HL-60 (cell line): ENCODE measurements around the gene CDK8.
"Not testable (repeated sequence)": the region's sequence is repeated elsewhere in the genome, so short reads cannot be mapped to it uniquely, and the experiment has no call there.

Source experiments
- DNase-seq, 2 experiments: peaks; one replicate each; pipeline ENCODE4 v3.0.0-alpha.2; 2010 to 2020; ENCODE audit warnings: low read depth in 1 of 2, low spot score in 1 of 2
- H3K27ac ChIP-seq: fragments of 250-450 bp; sonication (Bioruptor Pico); replicated peaks from 2 replicates; pipeline ENCODE4 v1.5.1; 2020; ENCODE audit warnings: mild to moderate bottlenecking, moderate library complexity
- H3K27me3 ChIP-seq: fragments of 250-450 bp; sonication (Bioruptor Pico); 2 replicates; pipeline ENCODE4 v1.5.1; 2021; ENCODE audit warnings: mild to moderate bottlenecking, moderate library complexity; ENCODE audit not compliant: insufficient read depth, poor library complexity, severe bottlenecking
- H3K4me3 ChIP-seq: replicated peaks from 2 replicates; pipeline ENCODE4 v1.5.1; 2011; ENCODE audit warnings: mild to moderate bottlenecking, control low read depth, low read length; ENCODE audit not compliant: insufficient read depth
- CTCF ChIP-seq: IDR thresholded peaks from one replicate; pipeline ENCODE4 v1.5.1; 2011; ENCODE audit warnings: low read length, control low read depth, inconsistent platforms; ENCODE audit not compliant: insufficient read depth
- GABPA ChIP-seq: IDR thresholded peaks from 2 replicates; pipeline ENCODE4 v1.6.1; 2012; ENCODE audit warnings: low read depth
- POLR2AphosphoS5 ChIP-seq: IDR thresholded peaks from 2 replicates; pipeline ENCODE4 v1.6.1; 2012; ENCODE audit warnings: low read depth
- REST ChIP-seq: IDR thresholded peaks from 2 replicates; pipeline ENCODE4 v1.6.1; 2012; ENCODE audit warnings: low read depth; ENCODE audit not compliant: insufficient replicate concordance
- SPI1 ChIP-seq: IDR thresholded peaks from 2 replicates; pipeline ENCODE4 v1.6.1; 2012; ENCODE audit warnings: low read depth, mild to moderate bottlenecking, borderline replicate concordance

CDK8 gene

GRCh38 chr13:26280295-26280694 lies 26.4 kb downstream of the CDK8 start:
- H3K4me3 ChIP-seq, result no peak overlapping the region
- no peaks in the 10 kb centered on the region for H3K27me3 ChIP-seq
- H3K27ac ChIP-seq, result no peak overlapping the region
- TF ChIP-seq REST (no peak), CTCF (no peak)
- DNase-seq, result no peak

- TF ChIP-seq POLR2AphosphoS5 (no peak), CTCF (no peak), REST (no peak), GABPA (no peak), SPI1 (no peak)
- no peak overlapping the region for H3K27ac ChIP-seq
- H3K27me3 ChIP-seq, result no peaks in the 10 kb centered on the region
- no peak for DNase-seq
- no peak overlapping the region for H3K4me3 ChIP-seq
Observed at GRCh38 chr13:26280822-26281221, 26.9 kb downstream of the CDK8 start.

- not testable (repeated sequence) for DNase-seq, H3K27ac ChIP-seq, H3K27me3 ChIP-seq, H3K4me3 ChIP-seq
Observed at GRCh38 chr13:26285911-26286310, 32.0 kb downstream of the CDK8 start.

- not testable (repeated sequence) for DNase-seq, H3K4me3 ChIP-seq, H3K27ac ChIP-seq, H3K27me3 ChIP-seq
Observed at GRCh38 chr13:26288838-26289237, 34.9 kb downstream of the CDK8 start.

- Histone ChIP-seq H3K27ac (no peak overlapping the region), H3K27me3 (no peaks in the 10 kb centered on the region), H3K4me3 (no peak overlapping the region)
- TF ChIP-seq SPI1 (no peak), GABPA (no peak), POLR2AphosphoS5 (no peak), CTCF (no peak), REST (no peak)
- DNase-seq, result no peak
Observed at GRCh38 chr13:26295812-26296211, 41.9 kb downstream of the CDK8 start.
